Duodenal mucosa (tissue), 2 donors: ENCODE results near the gene XAGE2.

Source experiments
- H3K27ac ChIP-seq: one replicate; pipeline ENCODE4 v1.7.0; 2013; ENCODE audit warnings: low read depth, low read length
- H3K27me3 ChIP-seq, 2 donors: one replicate each; pipeline ENCODE4 v1.7.0; 2013; ENCODE audit warnings: low read length in 2 of 2, control low read depth in 1 of 2; ENCODE audit not compliant: insufficient read depth in 2 of 2, control insufficient read depth in 1 of 2
- H3K36me3 ChIP-seq, 2 donors: one replicate each; pipeline ENCODE4 v1.7.0; 2013; ENCODE audit warnings: low read length in 2 of 2, control low read depth in 1 of 2; ENCODE audit not compliant: insufficient read depth in 2 of 2, control insufficient read depth in 1 of 2
- H3K4me1 ChIP-seq, 2 donors: one replicate each; pipeline ENCODE4 v1.7.0; 2013; ENCODE audit warnings: low read length in 2 of 2, control low read depth in 1 of 2; ENCODE audit not compliant: insufficient read depth in 2 of 2, control insufficient read depth in 1 of 2
- H3K4me3 ChIP-seq, 2 donors: one replicate each; pipeline ENCODE4 v1.7.0; 2013; ENCODE audit warnings: low read length in 2 of 2, low read depth in 1 of 2
- H3K9ac ChIP-seq, 2 donors: one replicate each; pipeline ENCODE4 v1.7.0; 2013; ENCODE audit warnings: low read length in 2 of 2, low read depth in 1 of 2
- H3K9me3 ChIP-seq, 2 donors: one replicate each; pipeline ENCODE4 v1.7.0; 2013; ENCODE audit warnings: low read length in 2 of 2, control low read depth in 1 of 2; ENCODE audit not compliant: control insufficient read depth in 1 of 2

XAGE2 gene

GRCh38 chrX:52359614-52360232, 9.1 kb upstream of the XAGE2 start:
- Histone ChIP-seq H3K4me3 (no peak overlapping the region), H3K9ac (no peak overlapping the region), H3K9me3 (no peaks in the 10 kb centered on the region), H3K27ac (no peak overlapping the region), H3K27me3 (no peaks in the 10 kb centered on the region), H3K36me3 (no peaks in the 10 kb centered on the region), H3K4me1 (no peaks in the 10 kb centered on the region)

- Histone ChIP-seq H3K27me3 (no peaks in the 10 kb centered on the region), H3K9me3 (no peaks in the 10 kb centered on the region), H3K36me3 (no peaks in the 10 kb centered on the region), H3K4me1 (no peaks in the 10 kb centered on the region), H3K4me3 (no peak overlapping the region), H3K27ac (no peak overlapping the region), H3K9ac (no peak overlapping the region)
These were observed 6.9 kb upstream of the XAGE2 start for GRCh38 chrX:52361941-52362340.

- Histone ChIP-seq H3K4me1 (no peaks in the 10 kb centered on the region), H3K27me3 (no peaks in the 10 kb centered on the region), H3K36me3 (no peaks in the 10 kb centered on the region), H3K4me3 (no peak overlapping the region), H3K9me3 (no peaks in the 10 kb centered on the region), H3K27ac (no peak overlapping the region), H3K9ac (no peak overlapping the region)
These were observed 5.5 kb upstream of the XAGE2 start for GRCh38 chrX:52363247-52363883.

GRCh38 chrX:52378870-52379269, 10.0 kb downstream of the XAGE2 start:
- H3K4me1 ChIP-seq = no peaks in the 10 kb centered on the region
- no peak overlapping the region for H3K9ac ChIP-seq
- no peaks in the 10 kb centered on the region for H3K9me3 ChIP-seq
- H3K27me3 ChIP-seq = no peaks in the 10 kb centered on the region
- H3K4me3 ChIP-seq = no peak overlapping the region
- H3K36me3 ChIP-seq = no peaks in the 10 kb centered on the region
- no peak overlapping the region for H3K27ac ChIP-seq

- Histone ChIP-seq H3K9ac (no peak overlapping the region), H3K9me3 (no peaks in the 10 kb centered on the region), H3K36me3 (no peaks in the 10 kb centered on the region), H3K27ac (no peak overlapping the region), H3K4me3 (no peak overlapping the region), H3K27me3 (no peaks in the 10 kb centered on the region), H3K4me1 (no peaks in the 10 kb centered on the region)
These were observed 12.2 kb downstream of the XAGE2 start for GRCh38 chrX:52380993-52381392.

GRCh38 chrX:52410439-52411394, 41.9 kb downstream of the XAGE2 start:
- H3K36me3 ChIP-seq = no peaks in the 10 kb centered on the region
- H3K9me3 ChIP-seq = no peaks in the 10 kb centered on the region
- no peaks in the 10 kb centered on the region for H3K27me3 ChIP-seq
- H3K9ac ChIP-seq = no peak overlapping the region
- no peaks in the 10 kb centered on the region for H3K4me1 ChIP-seq
- no peak overlapping the region for H3K27ac ChIP-seq
- H3K4me3 ChIP-seq = no peak overlapping the region

- no peaks in the 10 kb centered on the region for H3K36me3 ChIP-seq
- no peak overlapping the region for H3K27ac ChIP-seq
- H3K9me3 ChIP-seq = no peaks in the 10 kb centered on the region
- no peaks in the 10 kb centered on the region for H3K27me3 ChIP-seq
- no peak overlapping the region for H3K4me3 ChIP-seq
- no peaks in the 10 kb centered on the region for H3K4me1 ChIP-seq
- H3K9ac ChIP-seq = no peak overlapping the region
These were observed 46.5 kb downstream of the XAGE2 start for GRCh38 chrX:52415304-52415703.

- H3K36me3 ChIP-seq = no peaks in the 10 kb centered on the region
- no peak overlapping the region for H3K9ac ChIP-seq
- H3K4me3 ChIP-seq = no peak overlapping the region
- H3K27ac ChIP-seq = no peak overlapping the region
- H3K4me1 ChIP-seq = no peaks in the 10 kb centered on the region
- no peaks in the 10 kb centered on the region for H3K27me3 ChIP-seq
- no peaks in the 10 kb centered on the region for H3K9me3 ChIP-seq
These were observed 48.0 kb downstream of the XAGE2 start for GRCh38 chrX:52416816-52417215.

- H3K9ac ChIP-seq = no peak overlapping the region
- H3K27me3 ChIP-seq = no peaks in the 10 kb centered on the region
- no peak overlapping the region for H3K27ac ChIP-seq
- no peaks in the 10 kb centered on the region for H3K4me1 ChIP-seq
- H3K36me3 ChIP-seq = no peaks in the 10 kb centered on the region
- H3K9me3 ChIP-seq = no peaks in the 10 kb centered on the region
- H3K4me3 ChIP-seq = no peak overlapping the region
These were observed 52.1 kb downstream of the XAGE2 start for GRCh38 chrX:52420824-52421443.

GRCh38 chrX:52422884-52423283, 54.1 kb downstream of the XAGE2 start:
- no peaks in the 10 kb centered on the region for H3K36me3 ChIP-seq
- H3K27me3 ChIP-seq = no peaks in the 10 kb centered on the region

More at GRCh38 chrX:52422884-52423283, 54.1 kb downstream of the XAGE2 start:
- no peak overlapping the region for H3K27ac ChIP-seq
- no peak overlapping the region for H3K9ac ChIP-seq
- H3K4me3 ChIP-seq = no peak overlapping the region
- H3K4me1 ChIP-seq = no peaks in the 10 kb centered on the region
- no peaks in the 10 kb centered on the region for H3K9me3 ChIP-seq
